BJ (cell line): ENCODE measurements around the gene TP53I13. TPM values are rescaled to one million over a fixed set of nuclear protein-coding genes. Genes with fewer than 3 reads are reported as not detected.

Experiments
- CTCF ChIA-PET: fragments of 350-600 bp; formaldehyde crosslinking; extraction: SDS; loops from one replicate; lab custom pipeline; 2021; ENCODE audit warnings: antibody characterized with exemption, inconsistent platforms; lab: Yijun Ruan, JAX
- POLR2A ChIA-PET: fragments of 300-600 bp; sonication (Branson Sonifier 250); formaldehyde crosslinking; extraction: SDS; loops from one replicate; lab custom pipeline; 2021; ENCODE audit warnings: antibody characterized with exemption; lab: Charles Lee
- DNase-seq: peaks from one replicate; pipeline ENCODE4 v3.0.0-alpha.2; 2011; ENCODE audit warnings: low read depth
- H3K27me3 ChIP-seq: 2 replicates; pipeline ENCODE4 v1.6.0; 2011; ENCODE audit warnings: low read length; ENCODE audit not compliant: control insufficient read depth, insufficient read depth
- H3K36me3 ChIP-seq: 2 replicates; pipeline ENCODE4 v1.5.1; 2011; ENCODE audit warnings: low read length; ENCODE audit not compliant: control insufficient read depth, insufficient read depth
- H3K4me3 ChIP-seq: 2 replicates; pipeline ENCODE4 v1.5.1; 2011; ENCODE audit warnings: low read depth, mild to moderate bottlenecking, control low read depth, low read length
- CTCF ChIP-seq: IDR thresholded peaks from 2 replicates; pipeline ENCODE4 v1.5.1; 2011; ENCODE audit warnings: low read depth, mild to moderate bottlenecking, control low read depth, inconsistent platforms, low read length, moderate library complexity; ENCODE audit not compliant: insufficient read depth
- polyA plus RNA-seq: library from polyadenylated mRNA; depleted of rRNA; stranded (reverse); fragments of >200 nt; gene quantifications from 2 replicates; pipeline ENCODE4 v1.2.3, GENCODE V29; 2011

The TP53I13 gene
- polyA plus RNA-seq, 1 experiment, result 38.7 TPM

GRCh38 chr17:29577385-29578211 lies 9.1 kb downstream of the TP53I13 start:
- ChIA-PET POLR2A (no interaction called here), CTCF (interaction anchor here (0.5 to 6.7 kb wide), 4 partner anchors 9 to 377 kb away, joined by 3 to 59 read pairs (median 4); no protein-coding TSS in a partner anchor)
- TF ChIP-seq CTCF, result no peak
- Histone ChIP-seq H3K36me3 (peaks cover 36% of the 10 kb centered on the region), H3K27me3 (no peaks in the 10 kb centered on the region), H3K4me3 (no peak overlapping the region)
- DNase-seq, result no peak

- POLR2A ChIA-PET, result no interaction called here
- H3K36me3 ChIP-seq, result peaks cover 40% of the 10 kb centered on the region
These were observed 10.4 kb downstream of the TP53I13 start for GRCh38 chr17:29578626-29579485.

GRCh38 chr17:29579866-29580771 lies 11.6 kb downstream of the TP53I13 start:
- H3K4me3 ChIP-seq, result no peak overlapping the region
- no peaks in the 10 kb centered on the region for H3K27me3 ChIP-seq
- DNase-seq, result no peak
- H3K36me3 ChIP-seq, result peaks cover 34% of the 10 kb centered on the region
- ChIA-PET CTCF (interaction anchor here (0.7 to 5.6 kb wide), 19 partner anchors 8 to 351 kb away, joined by 3 to 61 read pairs (median 4); partner anchors contain the start of gene ANKRD13B), POLR2A (interaction anchor here (0.6 kb wide), 1 partner anchor 159 kb away, joined by 3 read pairs; no protein-coding TSS in a partner anchor)
- TF ChIP-seq CTCF, result peak; percentile 89

More at GRCh38 chr17:29578626-29579485, 10.4 kb downstream of the TP53I13 start:
- CTCF ChIA-PET, result interaction anchor here (1.0 to 5.6 kb wide), 7 partner anchors 8 to 345 kb away, joined by 3 to 61 read pairs (median 4); partner anchors contain the start of gene ANKRD13B
- H3K4me3 ChIP-seq, result no peak overlapping the region
- H3K27me3 ChIP-seq, result no peaks in the 10 kb centered on the region
- DNase-seq, result no peak
- no peak for TF ChIP-seq CTCF

- TF ChIP-seq CTCF, result no peak
These were observed 13.2 kb downstream of the TP53I13 start for GRCh38 chr17:29581583-29582253.

More at GRCh38 chr17:29581583-29582253, 13.2 kb downstream of the TP53I13 start:
- POLR2A ChIA-PET, result no interaction called here
- CTCF ChIA-PET, result interaction anchor here (0.6 to 5.6 kb wide), 14 partner anchors 10 to 512 kb away, joined by 3 to 61 read pairs (median 4); partner anchors contain the start of genes ANKRD13B and TAOK1
- Histone ChIP-seq H3K4me3 (no peak overlapping the region), H3K36me3 (peaks cover 25% of the 10 kb centered on the region), H3K27me3 (no peaks in the 10 kb centered on the region)
- DNase-seq, result no peak
